Tibial artery (tissue), 4 donors: Measurements from ENCODE around the gene FSTL5.

Source experiments
- DNase-seq, 2 donors: peaks; one replicate each; pipeline ENCODE4 v3.0.0-alpha.2; 2019
- H3K27ac ChIP-seq, 2 donors: fragments of 200-600 bp; sonication (generic) in 1 of 2; 1 replicate in 1 of 2; 2 replicates in 1 of 2; pipeline ENCODE4 v1.5.1; 2018 to 2019; ENCODE audit warnings: mild to moderate bottlenecking in 1 of 2
- H3K27me3 ChIP-seq, 2 donors: fragments of 200-600 bp; sonication (generic) in 1 of 2; one replicate each; pipeline versions ENCODE4 v1.5.1 to v1.6.0; 2016 to 2019
- H3K36me3 ChIP-seq, 3 donors: fragments of 200-600 bp; sonication (generic) in 2 of 3; one replicate each; pipeline ENCODE4 v1.5.1; 2016 to 2019; ENCODE audit warnings: mild to moderate bottlenecking in 2 of 3
- H3K4me1 ChIP-seq, 4 donors: fragments of 200-600 bp; sonication (generic) in 2 of 4; 1 replicate in 3 of 4; 2 replicates in 1 of 4; pipeline ENCODE4 v1.5.1; 2016 to 2019
- H3K4me3 ChIP-seq, 2 donors: fragments of 200-600 bp; sonication (generic) in 1 of 2; 1 replicate in 1 of 2; 2 replicates in 1 of 2; pipeline ENCODE4 v1.5.1; 2018 to 2019; ENCODE audit warnings: mild to moderate bottlenecking in 2 of 2
- H3K9me3 ChIP-seq, 3 donors: fragments of 200-600 bp; sonication (generic) in 1 of 3; one replicate each; pipeline ENCODE4 v1.5.1; 2016 to 2019
- CTCF ChIP-seq, 2 experiments: fragments of 200-600 bp in 1 of 2; fragments of 450-650 bp in 1 of 2; IDR thresholded peaks; one replicate each; pipeline ENCODE4 v1.5.1; 2017 to 2019; ENCODE audit warnings: antibody characterized with exemption in 2 of 2, mild to moderate bottlenecking in 1 of 2, moderate library complexity in 1 of 2
- intact Hi-C: fragments of 100-400 bp; cut with DNase I; formaldehyde crosslinking; loops from one replicate; pipeline ENCODE4 v1.15.0; 2023; ENCODE audit warnings: low total_unique reads

The FSTL5 gene

GRCh38 chr4:161356351-161356750, 807.4 kb downstream of the FSTL5 start:
- Histone ChIP-seq H3K4me3 (no peak overlapping the region), H3K9me3 (no peaks in the 10 kb centered on the region), H3K4me1 (no peaks in the 10 kb centered on the region), H3K36me3 (no peaks in the 10 kb centered on the region), H3K27ac (no peak overlapping the region), H3K27me3 (no peaks in the 10 kb centered on the region)
- no peak for DNase-seq
- intact Hi-C loops: no loop called here
- TF ChIP-seq CTCF (IDR thresholded peaks at IDR 0.05): no peak

- H3K27ac ChIP-seq: no peak overlapping the region
- H3K9me3 ChIP-seq: no peaks in the 10 kb centered on the region
- H3K4me3 ChIP-seq: no peak overlapping the region
- H3K4me1 ChIP-seq: no peaks in the 10 kb centered on the region
- no peak for DNase-seq
- intact Hi-C loops: no loop called here
- no peaks in the 10 kb centered on the region for H3K27me3 ChIP-seq
- no peaks in the 10 kb centered on the region for H3K36me3 ChIP-seq
- no peak for TF ChIP-seq CTCF (IDR thresholded peaks at IDR 0.05)
Measured at GRCh38 chr4:161350946-161351345, 812.9 kb downstream of the FSTL5 start.

GRCh38 chr4:161345741-161346140, 818.1 kb downstream of the FSTL5 start:
- DNase-seq: no peak
- Histone ChIP-seq H3K27me3 (no peaks in the 10 kb centered on the region), H3K9me3 (no peaks in the 10 kb centered on the region), H3K27ac (no peak overlapping the region), H3K36me3 (no peaks in the 10 kb centered on the region), H3K4me1 (no peaks in the 10 kb centered on the region), H3K4me3 (no peak overlapping the region)
- intact Hi-C loops: no loop called here
- no peak for TF ChIP-seq CTCF (IDR thresholded peaks at IDR 0.05)

- Histone ChIP-seq H3K27me3 (no peaks in the 10 kb centered on the region), H3K27ac (no peak overlapping the region), H3K9me3 (no peaks in the 10 kb centered on the region), H3K4me3 (no peak overlapping the region), H3K4me1 (no peaks in the 10 kb centered on the region), H3K36me3 (no peaks in the 10 kb centered on the region)
- TF ChIP-seq CTCF (IDR thresholded peaks at IDR 0.05): no peak
- intact Hi-C loops: no loop called here
- DNase-seq: no peak
Measured at GRCh38 chr4:161343569-161343950, 820.2 kb downstream of the FSTL5 start.

GRCh38 chr4:161342881-161343568, 820.8 kb downstream of the FSTL5 start:
- no peaks in the 10 kb centered on the region for H3K36me3 ChIP-seq
- DNase-seq: no peak
- H3K27me3 ChIP-seq: no peaks in the 10 kb centered on the region
- no peak for TF ChIP-seq CTCF (IDR thresholded peaks at IDR 0.05)
- no peak overlapping the region for H3K27ac ChIP-seq
- H3K9me3 ChIP-seq: no peaks in the 10 kb centered on the region
- no peaks in the 10 kb centered on the region for H3K4me1 ChIP-seq
- H3K4me3 ChIP-seq: no peak overlapping the region
- intact Hi-C loops: no loop called here

- no peaks in the 10 kb centered on the region for H3K27me3 ChIP-seq
- no peak overlapping the region for H3K4me3 ChIP-seq
- intact Hi-C loops: no loop called here
- no peak for TF ChIP-seq CTCF (IDR thresholded peaks at IDR 0.05)
- H3K36me3 ChIP-seq: no peaks in the 10 kb centered on the region
- no peaks in the 10 kb centered on the region for H3K9me3 ChIP-seq
- H3K4me1 ChIP-seq: no peaks in the 10 kb centered on the region
- no peak for DNase-seq
- no peak overlapping the region for H3K27ac ChIP-seq
Measured at GRCh38 chr4:161336621-161337020, 827.2 kb downstream of the FSTL5 start.
